Stimulated activated CD8-positive, alpha-beta memory T cell treated with anti-CD3 and anti-CD28 coated beads, Interleukin-12 subunit alpha, Interleukin-12 subunit beta, amount 100 ng/mL, for 24 hours (primary cell): ENCODE results near the gene DMXL1.
"Not testable (repeated sequence)": the region's sequence is repeated elsewhere in the genome, so short reads cannot be mapped to it uniquely, and the experiment has no call there.

Experiments used
- DNase-seq: peaks from one replicate; pipeline ENCODE4 v3.0.0-alpha.2; 2020; ENCODE audit errors: extremely low read depth

DMXL1 gene

GRCh38 chr5:119200795-119201194 is 129.9 kb downstream of the DMXL1 start:
- DNase-seq = no peak

GRCh38 chr5:119207105-119207504 is 136.2 kb downstream of the DMXL1 start:
- DNase-seq = no peak

GRCh38 chr5:119212026-119212425 is 141.1 kb downstream of the DMXL1 start:
- no peak for DNase-seq

GRCh38 chr5:119212676-119213075 is 141.8 kb downstream of the DMXL1 start:
- no peak for DNase-seq

- no peak for DNase-seq
Measured at GRCh38 chr5:119217183-119217582, 146.3 kb downstream of the DMXL1 start.

- DNase-seq = no peak
Measured at GRCh38 chr5:119218830-119219782, 148.2 kb downstream of the DMXL1 start.

- no peak for DNase-seq
Measured at GRCh38 chr5:119220576-119221197, 149.8 kb downstream of the DMXL1 start.

- DNase-seq = no peak
Measured at GRCh38 chr5:119221330-119221729, 150.4 kb downstream of the DMXL1 start.

GRCh38 chr5:119229950-119230349 is 159.1 kb downstream of the DMXL1 start:
- DNase-seq = no peak

GRCh38 chr5:119238265-119239118 is 167.6 kb downstream of the DMXL1 start:
- DNase-seq = no peak

- DNase-seq = no peak
Measured at GRCh38 chr5:119239119-119239417, 168.2 kb downstream of the DMXL1 start.

GRCh38 chr5:119239826-119240225 is 168.9 kb downstream of the DMXL1 start:
- not testable (repeated sequence) for DNase-seq

- no peak for DNase-seq
Measured at GRCh38 chr5:119243888-119244287, 173.0 kb downstream of the DMXL1 start.

- no peak for DNase-seq
Measured at GRCh38 chr5:119250946-119251901, 180.3 kb downstream of the DMXL1 start.

GRCh38 chr5:119255571-119256356 is 184.9 kb downstream of the DMXL1 start:
- no peak for DNase-seq

GRCh38 chr5:119257613-119258012 is 186.7 kb downstream of the DMXL1 start:
- DNase-seq = no peak

GRCh38 chr5:119263639-119264038 is 192.8 kb downstream of the DMXL1 start:
- DNase-seq = no peak

GRCh38 chr5:119264186-119264585 is 193.3 kb downstream of the DMXL1 start:
- DNase-seq = no peak

GRCh38 chr5:119267958-119268386 is 197.1 kb downstream of the DMXL1 start:
- DNase-seq = peak; percentile 53

GRCh38 chr5:119268387-119269060 is 197.6 kb downstream of the DMXL1 start:
- DNase-seq = peak; percentile 87
